Body of pancreas (tissue), 4 donors: Measurements from ENCODE around the gene HECTD1. TPM values are rescaled to one million over a fixed set of nuclear protein-coding genes. Genes with fewer than 3 reads are reported as not detected.
A peak's percentile ranks its signal among the peaks of the same experiment; 100 is the strongest.
"Not testable (repeated sequence)": the region's sequence is repeated elsewhere in the genome, so short reads cannot be mapped to it uniquely, and the experiment has no call there.

Experiments
- ATAC-seq: fragments of 150-250 bp; one replicate; pipeline ENCODE4 v1.9.1; 2016
- DNase-seq, 4 donors: peaks; one replicate each; pipeline ENCODE4 v3.0.0-alpha.2; 2019
- H3K27ac ChIP-seq, 4 donors: fragments of 200-600 bp; sonication (generic); 1 replicate in 3 of 4; 2 replicates in 1 of 4; pipeline versions ENCODE4 v1.5.1 to v1.6.1; 2016 to 2019; ENCODE audit warnings: mild to moderate bottlenecking in 1 of 4, mixed read lengths in 1 of 4, moderate library complexity in 1 of 4
- H3K27me3 ChIP-seq, 2 donors: fragments of 200-600 bp; sonication (generic); one replicate each; pipeline ENCODE4 v1.6.0; 2016; ENCODE audit warnings: mild to moderate bottlenecking in 1 of 2
- H3K36me3 ChIP-seq, 2 donors: fragments of 200-600 bp; sonication (generic); replicated peaks in 1 of 2; 2 replicates each; pipeline ENCODE4 v1.5.1; 2016; ENCODE audit warnings: low read depth in 2 of 2; ENCODE audit not compliant: insufficient read depth in 1 of 2
- H3K4me1 ChIP-seq: fragments of 200-600 bp; sonication (generic); one replicate; pipeline ENCODE4 v1.6.0; 2016
- H3K4me3 ChIP-seq, 2 donors: fragments of 200-600 bp; sonication (generic); 1 replicate in 1 of 2; 2 replicates in 1 of 2; pipeline ENCODE4 v1.5.1; 2016 to 2019
- H3K9me3 ChIP-seq, 3 donors: fragments of 200-600 bp; sonication (generic); 1 replicate in 2 of 3; 2 replicates in 1 of 3; pipeline ENCODE4 v1.5.1; 2016
- POLR2A ChIP-seq, 3 donors: fragments of 450-650 bp; IDR thresholded peaks; one replicate each; pipeline ENCODE4 v1.6.1; 2016; ENCODE audit warnings: antibody characterized with exemption in 3 of 3, mild to moderate bottlenecking in 2 of 3
- WGBS, 2 donors: methylation state at CpG; one replicate each; pipeline ENCODE4 v1.1.5; 2017; 5-methylcytosine and 5-hydroxymethylcytosine counted together
- intact Hi-C: fragments of 100-400 bp; cut with DNase I; formaldehyde crosslinking; loops from one replicate; pipeline ENCODE4 v1.15.1; 2023
- total RNA-seq, 2 donors: library from RNA; depleted of rRNA; stranded (reverse); fragments of >200 nt; gene quantifications; one replicate each; pipeline ENCODE4 v1.1.0, GENCODE V29; 2016
- TF ChIP-seq, protein P1 (sequence below), 7 experiments: fragments of 450-650 bp in 4 of 7; fragments of 200-600 bp in 3 of 7; sonication (generic) in 3 of 7; IDR thresholded peaks; one replicate each; pipeline ENCODE4 v1.5.1; 2016 to 2019; ENCODE audit warnings: antibody characterized with exemption in 7 of 7

Gene HECTD1
- 100 to 1,000 TPM; 110 to 221 TPM for total RNA-seq

DNA sequence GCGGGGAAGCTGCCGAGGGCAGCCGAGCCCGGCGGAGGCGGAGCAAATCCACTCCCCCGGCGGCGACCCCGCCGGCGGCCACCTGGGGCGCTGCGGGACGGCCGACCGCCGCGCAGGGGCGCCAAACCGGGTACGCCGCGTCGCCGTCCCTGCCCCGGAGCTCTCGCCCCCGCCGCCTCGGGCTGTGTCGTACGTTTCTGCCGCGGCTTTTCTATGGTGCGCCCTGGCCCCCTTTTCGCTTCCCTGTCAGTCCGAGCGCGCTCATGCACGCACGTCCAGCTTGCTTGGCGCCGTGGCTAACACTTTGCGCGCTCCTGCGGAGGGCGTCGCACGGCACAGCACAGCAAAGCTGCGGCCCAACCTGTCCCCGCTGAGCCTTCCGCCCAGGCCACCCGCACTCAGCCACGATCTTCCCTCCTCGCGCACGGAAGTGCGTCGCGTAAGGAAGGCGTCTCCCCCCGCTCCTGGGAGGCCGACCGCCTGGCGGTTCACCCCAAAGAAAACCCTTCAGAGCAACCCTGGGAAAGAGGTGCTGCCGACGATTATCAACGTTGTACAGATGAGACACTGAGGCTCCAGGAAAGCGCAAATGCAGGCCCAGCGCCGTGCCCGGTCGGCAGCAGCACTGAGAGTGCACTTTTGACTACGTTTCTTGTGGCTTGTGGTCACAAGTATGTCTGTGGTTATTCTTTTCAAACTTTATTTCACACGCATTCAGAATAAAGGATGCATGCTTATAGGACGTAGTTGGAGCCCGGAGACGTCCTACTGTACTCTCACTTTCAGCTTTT is at the start of gene HECTD1:
Gene HECTD1, minus strand, starts transcription at position 39 of the 791 bp plus-strand sequence. CDS start 1,857 bp downstream, outside the sequence.
- Histone ChIP-seq H3K36me3 (no peaks in the 10 kb centered on the region), H3K27me3 (no peaks in the 10 kb centered on the region), H3K27ac (peak within 1 kb of the TSS; percentile 93 to 99 (median 98)), H3K4me3 (peak within 1 kb of the TSS; percentile 21 to 82), H3K4me1 (peaks cover 20% of the 10 kb centered on the region), H3K9me3 (no peaks in the 10 kb centered on the region)
- intact Hi-C loops: no loop called here
- TF ChIP-seq, protein P1, sequence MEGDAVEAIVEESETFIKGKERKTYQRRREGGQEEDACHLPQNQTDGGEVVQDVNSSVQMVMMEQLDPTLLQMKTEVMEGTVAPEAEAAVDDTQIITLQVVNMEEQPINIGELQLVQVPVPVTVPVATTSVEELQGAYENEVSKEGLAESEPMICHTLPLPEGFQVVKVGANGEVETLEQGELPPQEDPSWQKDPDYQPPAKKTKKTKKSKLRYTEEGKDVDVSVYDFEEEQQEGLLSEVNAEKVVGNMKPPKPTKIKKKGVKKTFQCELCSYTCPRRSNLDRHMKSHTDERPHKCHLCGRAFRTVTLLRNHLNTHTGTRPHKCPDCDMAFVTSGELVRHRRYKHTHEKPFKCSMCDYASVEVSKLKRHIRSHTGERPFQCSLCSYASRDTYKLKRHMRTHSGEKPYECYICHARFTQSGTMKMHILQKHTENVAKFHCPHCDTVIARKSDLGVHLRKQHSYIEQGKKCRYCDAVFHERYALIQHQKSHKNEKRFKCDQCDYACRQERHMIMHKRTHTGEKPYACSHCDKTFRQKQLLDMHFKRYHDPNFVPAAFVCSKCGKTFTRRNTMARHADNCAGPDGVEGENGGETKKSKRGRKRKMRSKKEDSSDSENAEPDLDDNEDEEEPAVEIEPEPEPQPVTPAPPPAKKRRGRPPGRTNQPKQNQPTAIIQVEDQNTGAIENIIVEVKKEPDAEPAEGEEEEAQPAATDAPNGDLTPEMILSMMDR (IDR thresholded peaks at IDR 0.05): peak; percentile 42 to 98 (median 92)
- TF ChIP-seq POLR2A (IDR thresholded peaks at IDR 0.05): peak; percentile 85 to 96 (median 90)
- DNase-seq: peak; percentile 77 to 93 (median 90)
- ATAC-seq: peak; percentile 92
- 1% methylated on average over 6 to 49 of the region's 79 CpGs for WGBS, 2 donors

DNA sequence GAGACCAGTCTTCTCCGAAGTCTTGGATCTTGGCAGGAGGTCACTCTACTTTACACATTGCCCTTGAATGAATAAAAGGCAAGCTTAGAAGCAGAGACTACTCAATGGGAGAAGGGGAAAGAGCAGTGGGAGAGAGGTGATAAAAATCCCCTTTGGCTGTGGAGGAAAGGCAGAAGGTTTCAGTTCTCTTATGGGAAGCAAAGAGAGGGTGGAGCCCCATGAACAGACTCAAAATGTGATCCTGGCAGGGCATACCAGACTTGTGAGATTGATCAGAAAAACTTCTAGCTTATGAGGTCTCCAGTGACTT is 49.6 kb upstream of the HECTD1 start:
- intact Hi-C loops: no loop called here
- WGBS, 2 donors: 89 to 100% methylated on average over 1 of the region's 1 CpG
- TF ChIP-seq, protein P1 (IDR thresholded peaks at IDR 0.05): no peak
- no peak for TF ChIP-seq POLR2A (IDR thresholded peaks at IDR 0.05)

DNA sequence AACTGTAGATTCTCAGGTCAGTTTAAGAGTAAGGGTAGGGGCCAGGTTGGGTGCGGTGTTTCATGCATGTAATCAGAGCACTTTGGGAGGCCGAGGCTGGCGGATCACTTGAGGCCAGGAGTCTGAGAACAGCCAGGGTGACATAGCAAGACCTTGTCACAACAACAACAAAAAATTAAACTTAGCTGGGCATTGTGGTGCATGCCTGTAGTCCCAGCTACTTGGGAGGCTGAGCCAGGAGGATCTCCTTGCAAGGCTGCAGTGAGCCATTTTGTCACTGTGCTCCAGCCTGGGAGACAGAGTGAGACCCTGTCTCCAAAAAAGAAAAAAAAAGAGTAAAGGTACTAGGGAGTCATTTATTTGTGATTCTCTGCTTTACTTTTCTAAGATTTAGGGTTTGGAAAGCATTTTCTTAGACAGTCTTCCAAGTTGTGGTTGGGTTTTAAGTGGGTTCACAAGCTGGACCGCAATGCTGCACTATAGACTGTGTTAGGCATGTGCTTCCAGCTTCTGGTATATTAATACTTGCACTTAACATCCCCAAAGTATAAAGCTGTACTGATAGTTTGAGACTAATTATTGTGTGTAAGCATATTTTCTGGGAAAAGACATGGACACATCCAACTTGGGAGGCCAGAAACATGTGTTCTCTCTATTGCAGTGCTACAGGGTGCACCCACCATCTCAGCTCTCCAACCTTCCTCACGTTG is 49.1 kb upstream of the HECTD1 start:
- Histone ChIP-seq H3K27ac (no peak overlapping the region), H3K4me3 (no peak overlapping the region), H3K4me1 (peaks cover 11% of the 10 kb centered on the region), H3K36me3 (no peaks in the 10 kb centered on the region), H3K27me3 (no peaks in the 10 kb centered on the region), H3K9me3 (no peaks in the 10 kb centered on the region)
- intact Hi-C loops: no loop called here
- WGBS, 2 donors: 92 to 96% methylated on average over 5 of the region's 5 CpGs
- DNase-seq (no peak), ATAC-seq (no peak)
- TF ChIP-seq, protein P1 (IDR thresholded peaks at IDR 0.05): no peak
- TF ChIP-seq POLR2A (IDR thresholded peaks at IDR 0.05): no peak

More for the DNA sequence above, 49.6 kb upstream of the HECTD1 start:
- Histone ChIP-seq H3K4me3 (no peak overlapping the region), H3K36me3 (no peaks in the 10 kb centered on the region), H3K9me3 (no peaks in the 10 kb centered on the region), H3K27me3 (no peaks in the 10 kb centered on the region), H3K4me1 (peaks cover 16% of the 10 kb centered on the region), H3K27ac (no peak overlapping the region)
- DNase-seq: no peak
- ATAC-seq: no peak

DNA sequence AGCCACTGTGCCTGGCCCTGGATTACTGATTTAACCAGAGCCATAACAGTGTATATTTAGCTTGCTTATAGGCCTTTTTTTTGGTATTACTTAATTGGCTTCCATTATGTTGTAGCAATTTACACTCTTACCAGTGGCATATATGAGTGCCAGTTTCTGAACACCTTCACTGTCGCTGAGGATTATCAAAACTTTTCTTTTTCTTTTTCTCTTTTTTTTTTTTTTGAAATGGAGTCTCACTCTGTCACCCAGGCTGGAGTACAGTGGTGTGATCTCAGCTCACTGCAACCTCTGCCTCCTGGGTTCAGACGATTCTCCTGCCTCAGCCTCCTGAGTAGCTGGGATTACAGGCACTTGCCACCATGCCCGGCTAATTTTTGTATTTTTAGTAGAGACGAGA is 48.3 kb upstream of the HECTD1 start:
- H3K27ac ChIP-seq, H3K4me1 ChIP-seq, intact Hi-C loops, H3K9me3 ChIP-seq, ATAC-seq, H3K4me3 ChIP-seq, H3K36me3 ChIP-seq, H3K27me3 ChIP-seq, DNase-seq: not testable (repeated sequence)
- 91 to 94% methylated on average over 4 of the region's 4 CpGs for WGBS, 2 donors

DNA sequence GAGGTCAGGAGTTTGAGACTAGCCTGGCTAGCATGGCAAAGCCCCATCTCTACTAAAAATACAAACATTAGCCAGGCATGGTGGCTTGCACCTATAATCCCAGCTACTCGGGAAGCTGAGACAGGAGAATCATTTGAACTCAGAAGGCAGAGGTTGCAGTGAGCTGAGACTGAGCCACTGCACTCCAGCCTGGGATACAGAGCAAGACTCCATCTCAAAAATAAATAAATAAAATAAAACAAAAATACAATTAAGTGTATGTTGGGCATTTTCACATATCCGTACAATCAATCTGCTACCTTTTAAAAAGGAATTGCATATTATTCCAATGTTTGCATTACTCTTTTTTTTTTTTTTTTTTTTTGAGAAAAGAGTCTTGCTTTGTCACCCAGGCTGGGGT is 47.7 kb upstream of the HECTD1 start:
- Histone ChIP-seq H3K4me3 (no peak overlapping the region), H3K27ac (no peak overlapping the region), H3K4me1 (peaks cover 8% of the 10 kb centered on the region), H3K36me3 (no peaks in the 10 kb centered on the region), H3K27me3 (no peaks in the 10 kb centered on the region), H3K9me3 (no peaks in the 10 kb centered on the region)
- ATAC-seq (no peak), DNase-seq (no peak)
- WGBS, 2 donors: 89 to 94% methylated on average over 2 of the region's 2 CpGs
- no peak for TF ChIP-seq POLR2A (IDR thresholded peaks at IDR 0.05)
- TF ChIP-seq, protein P1 (IDR thresholded peaks at IDR 0.05): no peak
- intact Hi-C loops: no loop called here
